DMS114 treated with DMSO at 0.1 percent for 48 hours (cell line): ENCODE results near the gene KCNIP2.
"Not testable (repeated sequence)": the region's sequence is repeated elsewhere in the genome, so short reads cannot be mapped to it uniquely, and the experiment has no call there.

Experiments used
- DNase-seq: peaks from one replicate; lab custom pipeline; 2025; ENCODE audit not compliant: unreplicated experiment; lab: John Stamatoyannopoulos, UW

KCNIP2 gene

GRCh38 chr10:101829561-101830315, 13.9 kb downstream of the KCNIP2 start:
- no peak for DNase-seq

DNA sequence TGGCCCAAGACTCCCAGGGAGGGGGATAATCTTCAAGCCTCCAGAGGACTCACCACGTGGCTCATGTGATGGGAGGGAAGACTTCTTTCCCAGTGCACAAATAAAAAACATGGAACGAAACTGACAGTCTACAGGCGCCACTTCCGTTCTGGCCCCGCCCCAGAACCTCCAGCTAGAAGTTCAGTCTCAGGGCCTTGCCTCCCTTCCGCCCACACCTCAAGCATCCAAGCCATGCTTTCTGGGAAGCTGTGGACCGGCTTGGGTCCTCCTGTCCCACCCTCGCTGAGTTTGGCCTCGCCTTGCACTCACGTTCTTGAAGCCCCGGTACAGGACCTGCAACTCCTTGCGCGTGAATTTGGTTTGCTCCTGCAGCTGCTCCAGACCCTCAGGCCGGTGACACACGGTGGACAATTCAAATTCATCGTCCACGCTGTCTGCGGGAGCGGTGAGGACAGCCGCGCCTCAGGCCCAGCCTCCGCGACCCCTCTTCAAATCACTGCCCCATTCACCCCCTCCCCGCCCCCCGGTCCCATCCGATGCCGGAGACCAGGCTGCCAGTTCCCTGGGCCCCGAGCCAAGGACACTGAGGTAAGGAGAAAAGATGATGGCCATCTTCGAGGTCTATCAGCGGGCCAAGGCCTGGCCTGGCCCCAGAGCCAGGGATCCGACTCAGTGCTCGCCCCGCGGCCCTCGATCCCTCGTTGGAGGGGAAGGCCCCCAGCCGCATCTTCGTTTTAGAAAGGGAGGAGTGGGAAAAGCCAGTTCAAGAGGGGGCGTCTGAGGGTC, 14.6 kb downstream of the KCNIP2 start:
- DNase-seq = no peak

GRCh38 chr10:101827919-101828600, 15.5 kb downstream of the KCNIP2 start:
- DNase-seq = no peak

- no peak for DNase-seq
These were observed 16.7 kb downstream of the KCNIP2 start for GRCh38 chr10:101826852-101827434.

- no peak for DNase-seq
These were observed 18.9 kb downstream of the KCNIP2 start for GRCh38 chr10:101824736-101825135.

GRCh38 chr10:101818872-101819633, 24.5 kb downstream of the KCNIP2 start:
- DNase-seq = no peak

DNA sequence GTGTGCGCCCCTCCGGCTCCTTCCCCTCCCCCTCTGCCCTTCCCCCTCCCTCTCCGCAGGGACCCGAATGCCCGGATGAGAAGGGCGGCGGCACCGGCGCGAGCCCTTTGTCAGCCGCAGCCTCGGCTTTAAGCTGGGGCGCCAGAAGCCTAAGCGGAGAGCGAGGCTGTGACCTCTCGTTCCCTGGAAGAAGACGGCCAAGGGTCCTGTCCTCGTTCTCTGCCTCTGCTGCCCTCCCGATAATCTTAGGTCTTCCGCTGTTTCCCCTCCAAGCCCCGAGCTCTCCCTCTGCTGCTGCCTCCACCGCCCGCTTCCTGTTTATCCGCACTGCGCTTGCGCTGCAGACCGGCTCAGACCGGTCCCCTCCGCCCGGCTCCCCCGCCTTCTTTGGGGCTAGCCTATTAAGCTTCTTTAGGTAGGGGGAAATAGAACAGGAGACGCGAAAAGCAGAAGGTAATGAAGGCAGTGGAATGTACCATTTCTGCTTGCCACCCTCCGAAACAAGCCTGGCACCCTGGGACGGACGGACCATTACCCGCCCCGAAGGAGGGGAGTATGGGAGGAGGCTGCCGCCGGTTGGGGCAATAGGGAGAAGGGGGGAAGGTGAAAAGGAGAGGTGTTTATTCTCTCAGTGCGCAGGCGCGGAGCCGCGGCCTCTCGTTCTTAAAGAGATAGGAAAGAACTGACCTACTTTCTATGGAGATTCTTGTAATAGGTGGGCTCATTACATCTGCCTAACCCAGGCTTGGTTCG, 25.3 kb downstream of the KCNIP2 start, which contains the start of gene OGA:
Gene OGA, minus strand, starts transcription at position 326 of the 753 bp plus-strand sequence. CDS start 422 bp downstream, outside the sequence.
- peak; percentile 99 for DNase-seq

GRCh38 chr10:101817337-101818118, 26.1 kb downstream of the KCNIP2 start:
- peak; percentile 71 for DNase-seq

DNA sequence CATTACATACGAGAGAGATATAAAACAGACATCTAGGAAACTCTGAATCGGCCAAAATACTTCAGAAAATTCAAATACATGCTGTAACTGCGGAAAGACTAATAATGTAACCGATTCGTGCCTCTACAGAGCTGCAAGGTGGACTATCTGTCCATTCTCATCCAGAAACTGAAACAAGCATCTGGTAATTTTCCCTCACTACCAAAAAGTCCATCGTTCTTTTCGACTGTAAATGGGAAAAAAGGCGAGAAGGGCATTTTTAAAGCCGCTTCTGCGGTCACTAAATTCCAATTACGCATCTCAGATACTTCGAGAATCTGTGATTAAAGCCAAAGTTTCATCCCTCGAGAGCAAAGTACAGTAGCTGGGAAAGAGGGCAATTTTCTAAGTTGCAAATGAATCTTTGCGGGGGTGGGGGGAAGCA, 26.7 kb downstream of the KCNIP2 start:
- no peak for DNase-seq

GRCh38 chr10:101816376-101816775, 27.2 kb downstream of the KCNIP2 start:
- DNase-seq = no peak

GRCh38 chr10:101814466-101815071, 29.0 kb downstream of the KCNIP2 start:
- no peak for DNase-seq

DNA sequence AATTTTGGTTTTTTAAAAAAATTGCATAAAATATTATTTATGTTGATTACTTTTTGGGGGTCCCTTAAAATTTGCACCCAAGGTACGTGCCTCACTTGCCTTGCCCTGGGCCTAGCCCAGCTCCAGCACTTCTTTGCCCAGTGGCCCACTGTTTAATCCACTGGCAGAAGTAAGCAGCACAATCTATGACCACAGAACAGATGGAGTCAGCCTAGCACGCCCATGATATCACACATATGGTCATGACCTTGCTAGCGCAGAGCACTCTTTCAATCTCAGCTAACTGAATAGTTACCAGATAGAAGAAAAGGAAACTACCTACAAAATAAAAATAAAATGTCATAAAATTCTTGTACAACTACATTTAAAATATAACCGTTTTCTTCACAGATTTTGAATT, 31.0 kb downstream of the KCNIP2 start:
- no peak for DNase-seq

GRCh38 chr10:101807158-101807557, 36.4 kb downstream of the KCNIP2 start:
- DNase-seq = no peak

GRCh38 chr10:101803511-101803910, 40.1 kb downstream of the KCNIP2 start:
- no peak for DNase-seq

DNA sequence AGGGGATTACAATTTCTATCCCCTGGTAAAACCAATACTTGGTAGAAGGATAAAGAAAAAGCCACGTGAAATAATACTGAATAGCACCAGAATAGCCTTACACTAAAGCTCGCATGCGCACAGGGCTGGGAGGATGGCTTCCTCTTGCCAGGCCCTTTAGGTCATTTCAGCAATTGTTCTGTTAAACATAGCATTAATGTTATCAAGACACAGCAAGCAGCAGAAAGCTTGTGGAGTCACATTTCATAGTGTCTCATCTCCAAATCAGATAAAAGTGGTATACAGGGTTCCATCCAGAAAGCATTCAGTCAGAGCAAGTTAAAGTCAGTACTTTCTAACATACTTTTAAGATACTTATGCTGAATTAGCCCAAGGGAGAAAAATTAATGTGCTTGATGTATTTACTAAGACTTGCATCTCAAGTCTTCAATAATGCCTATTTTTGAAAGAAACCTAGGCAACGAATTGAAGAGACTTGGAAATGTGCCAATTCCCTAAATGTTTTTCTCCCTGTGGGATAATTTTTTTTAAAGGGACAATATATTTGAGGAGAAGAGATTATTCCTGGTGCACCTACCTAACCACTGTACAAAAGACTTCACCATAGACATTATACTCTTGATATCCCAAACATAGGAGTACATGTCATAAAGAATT, 46.1 kb downstream of the KCNIP2 start:
- no peak for DNase-seq

DNA sequence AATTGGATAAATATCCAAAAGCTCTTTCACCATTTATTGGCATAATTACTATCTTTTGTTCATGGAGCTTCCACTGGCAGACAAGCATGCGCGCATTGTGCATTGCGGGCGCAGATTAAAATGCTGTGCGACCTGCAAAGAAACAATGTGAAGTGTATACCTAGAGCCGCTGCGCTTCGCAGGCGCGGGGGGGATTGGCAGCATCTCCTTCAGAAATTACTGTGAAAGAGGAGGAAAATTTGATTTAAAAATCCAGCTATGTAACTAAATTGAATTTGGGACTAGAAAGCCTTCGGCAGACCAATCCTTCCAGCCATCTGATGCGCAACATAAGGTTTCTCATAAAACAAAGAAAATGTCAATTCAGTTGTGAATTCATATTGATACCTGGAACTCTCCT, 50.1 kb downstream of the KCNIP2 start:
- no peak for DNase-seq

DNA sequence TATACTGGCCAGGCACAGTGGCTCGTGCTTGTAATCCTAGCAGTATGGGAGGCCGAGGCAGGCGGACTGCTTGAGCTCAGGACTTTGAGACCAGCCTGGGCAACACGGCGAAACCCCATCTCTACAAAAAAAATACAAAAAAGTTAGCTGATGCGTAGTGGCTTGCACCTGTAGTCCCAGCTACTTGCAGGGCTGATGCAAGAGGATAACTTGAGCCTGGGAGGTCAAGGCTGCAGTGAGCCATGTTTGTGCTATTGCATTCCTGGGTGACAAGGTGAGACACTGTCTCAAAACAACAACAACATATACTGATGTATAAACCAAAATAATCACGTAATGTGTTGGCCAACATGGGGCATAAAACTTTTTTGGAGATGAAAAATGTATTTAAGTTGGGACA, 53.9 kb downstream of the KCNIP2 start:
- DNase-seq = no peak

GRCh38 chr10:101789231-101789630, 54.4 kb downstream of the KCNIP2 start:
- DNase-seq = not testable (repeated sequence)
